ENCODE results near the gene ELAC2. TPM values are rescaled to one million over a fixed set of nuclear protein-coding genes. Genes with fewer than 3 reads are reported as not detected.
"Not testable (repeated sequence)": the region's sequence is repeated elsewhere in the genome, so short reads cannot be mapped to it uniquely, and the experiment has no call there.

The ELAC2 gene
- total RNA-seq, 1 donor from 2014 or later, result 112 TPM

GRCh38 chr17:12990041-12990808, 27.6 kb downstream of the ELAC2 start:
- no peak for DNase-seq (ENCODE audit: low read depth, low spot score)

- DNase-seq (ENCODE audit: low read depth, low spot score), result no peak
Measured at GRCh38 chr17:12987120-12987519, 30.7 kb downstream of the ELAC2 start.

GRCh38 chr17:12985431-12986293, 32.2 kb downstream of the ELAC2 start:
- DNase-seq (ENCODE audit: low read depth, low spot score), result no peak

- DNase-seq (ENCODE audit: low read depth, low spot score), result no peak
Measured at GRCh38 chr17:12983991-12984884, 33.6 kb downstream of the ELAC2 start.

GRCh38 chr17:12982224-12982623, 35.6 kb downstream of the ELAC2 start:
- DNase-seq (ENCODE audit: low read depth, low spot score), result no peak

- no peak for DNase-seq (ENCODE audit: low read depth, low spot score)
Measured at GRCh38 chr17:12979826-12980500, 37.9 kb downstream of the ELAC2 start.

GRCh38 chr17:12979246-12979645, 38.6 kb downstream of the ELAC2 start:
- DNase-seq (ENCODE audit: low read depth, low spot score), result no peak

GRCh38 chr17:12978787-12979186, 39.0 kb downstream of the ELAC2 start:
- not testable (repeated sequence) for DNase-seq (ENCODE audit: low read depth, low spot score)

- DNase-seq (ENCODE audit: low read depth, low spot score), result no peak
Measured at GRCh38 chr17:12977008-12977751, 40.6 kb downstream of the ELAC2 start.

GRCh38 chr17:12974005-12974531, 43.8 kb downstream of the ELAC2 start:
- DNase-seq (ENCODE audit: low read depth, low spot score), result no peak

GRCh38 chr17:12973496-12974004, 44.3 kb downstream of the ELAC2 start:
- no peak for DNase-seq (ENCODE audit: low read depth, low spot score)

- DNase-seq (ENCODE audit: low read depth, low spot score), result no peak
Measured at GRCh38 chr17:12967962-12968361, 49.9 kb downstream of the ELAC2 start.

- no peak for DNase-seq (ENCODE audit: low read depth, low spot score)
Measured at GRCh38 chr17:12966413-12966812, 51.4 kb downstream of the ELAC2 start.

GRCh38 chr17:12965988-12966387, 51.8 kb downstream of the ELAC2 start:
- DNase-seq (ENCODE audit: low read depth, low spot score), result no peak

- no peak for DNase-seq (ENCODE audit: low read depth, low spot score)
Measured at GRCh38 chr17:12964840-12965239, 53.0 kb downstream of the ELAC2 start.

GRCh38 chr17:12964162-12964561, 53.7 kb downstream of the ELAC2 start:
- no peak for DNase-seq (ENCODE audit: low read depth, low spot score)

GRCh38 chr17:12963505-12963904, 54.3 kb downstream of the ELAC2 start:
- no peak for DNase-seq (ENCODE audit: low read depth, low spot score)

- DNase-seq (ENCODE audit: low read depth, low spot score), result no peak
Measured at GRCh38 chr17:12961655-12962054, 56.2 kb downstream of the ELAC2 start.

GRCh38 chr17:12959441-12959840, 58.4 kb downstream of the ELAC2 start:
- DNase-seq (ENCODE audit: low read depth, low spot score), result no peak

- DNase-seq (ENCODE audit: low read depth, low spot score), result no peak
Measured at GRCh38 chr17:12958786-12959185, 59.0 kb downstream of the ELAC2 start.

Data from pulmonary artery endothelial cell (primary cell).